ENCODE data around the gene OR8B4.

- TF ChIP-seq CTCF (conservative IDR thresholded peaks at IDR 0.05; ENCODE audit: low read length) (no peak), EZH2phosphoT487 (IDR thresholded peaks at IDR 0.05; ENCODE audit: borderline replicate concordance) (no peak)
Observed at GRCh38 chr11:124409906-124410305, 14.8 kb downstream of the OR8B4 start.

Data from Loucy (cell line).